PC-9 (cell line): Measurements from ENCODE around the gene CRIP1.

Source experiments
- EZH2 ChIP-seq: fragments of 200-600 bp; sonication (generic); IDR thresholded peaks from 2 replicates; pipeline ENCODE4 v1.8.0; 2017; ENCODE audit warnings: antibody characterized with exemption, low read depth
- TF ChIP-seq, protein P1 (sequence below): fragments of 200-600 bp; sonication (generic); conservative IDR thresholded peaks from 2 replicates; pipeline ENCODE4 v1.6.1; 2017; ENCODE audit warnings: mixed run types, antibody characterized with exemption, mild to moderate bottlenecking, moderate library complexity

DNA sequence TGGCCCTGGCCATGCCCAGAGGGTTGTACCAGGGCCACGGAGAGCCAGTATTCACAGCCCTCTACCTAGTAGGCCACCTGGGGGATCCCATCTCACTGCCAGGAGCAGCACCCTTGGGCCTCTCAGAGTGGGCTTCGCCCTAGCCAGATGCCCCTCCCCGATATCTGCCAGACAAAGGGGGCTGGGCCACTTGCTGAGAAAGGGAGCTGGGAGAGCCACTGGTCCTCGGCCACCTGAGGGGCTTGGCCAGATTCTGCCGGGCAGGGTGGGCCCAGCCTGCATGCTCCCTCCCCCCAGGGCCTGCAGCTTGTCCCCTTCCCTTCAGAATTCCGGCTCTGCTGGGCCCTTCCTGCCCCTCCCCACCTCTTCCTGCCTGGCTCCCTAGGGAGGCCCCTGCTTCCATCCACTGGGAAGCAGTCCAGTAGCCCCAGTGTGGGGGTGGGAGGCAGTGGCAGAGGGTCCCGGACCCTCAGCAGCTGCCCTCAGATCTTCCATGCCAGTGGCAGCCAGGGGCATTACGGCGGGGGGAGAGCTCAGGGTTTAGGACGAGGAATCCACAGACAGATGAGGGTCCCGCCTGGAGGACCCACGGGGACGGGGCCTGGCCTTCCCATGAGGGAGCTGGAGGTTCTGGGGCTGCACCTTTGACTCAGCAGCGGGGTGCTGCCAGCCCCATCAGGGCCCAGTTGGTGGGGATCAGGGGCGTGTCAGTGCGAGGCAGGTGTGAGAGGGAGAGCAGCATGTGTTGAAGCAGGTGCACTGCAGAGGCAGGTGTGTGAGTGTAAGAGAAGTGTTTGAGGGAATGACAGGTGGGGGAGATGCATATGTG lies 9.6 kb upstream of the CRIP1 start:
- TF ChIP-seq, protein P1, sequence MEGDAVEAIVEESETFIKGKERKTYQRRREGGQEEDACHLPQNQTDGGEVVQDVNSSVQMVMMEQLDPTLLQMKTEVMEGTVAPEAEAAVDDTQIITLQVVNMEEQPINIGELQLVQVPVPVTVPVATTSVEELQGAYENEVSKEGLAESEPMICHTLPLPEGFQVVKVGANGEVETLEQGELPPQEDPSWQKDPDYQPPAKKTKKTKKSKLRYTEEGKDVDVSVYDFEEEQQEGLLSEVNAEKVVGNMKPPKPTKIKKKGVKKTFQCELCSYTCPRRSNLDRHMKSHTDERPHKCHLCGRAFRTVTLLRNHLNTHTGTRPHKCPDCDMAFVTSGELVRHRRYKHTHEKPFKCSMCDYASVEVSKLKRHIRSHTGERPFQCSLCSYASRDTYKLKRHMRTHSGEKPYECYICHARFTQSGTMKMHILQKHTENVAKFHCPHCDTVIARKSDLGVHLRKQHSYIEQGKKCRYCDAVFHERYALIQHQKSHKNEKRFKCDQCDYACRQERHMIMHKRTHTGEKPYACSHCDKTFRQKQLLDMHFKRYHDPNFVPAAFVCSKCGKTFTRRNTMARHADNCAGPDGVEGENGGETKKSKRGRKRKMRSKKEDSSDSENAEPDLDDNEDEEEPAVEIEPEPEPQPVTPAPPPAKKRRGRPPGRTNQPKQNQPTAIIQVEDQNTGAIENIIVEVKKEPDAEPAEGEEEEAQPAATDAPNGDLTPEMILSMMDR: no peak
- TF ChIP-seq EZH2: no peak
